ENCODE data around the gene SLC6A1. TPM values are rescaled to one million over a fixed set of nuclear protein-coding genes. Genes with fewer than 3 reads are reported as not detected.

The SLC6A1 gene
- total and polyA plus RNA-seq, 3 experiments from 2014 or later, result not detected

GRCh38 chr3:11010426-11011165 lies 18.0 kb downstream of the SLC6A1 start:
- H3K4me1 ChIP-seq (ENCODE audit: insufficient read depth, low read length), result no peaks in the 10 kb centered on the region
- no peak overlapping the region for H3K27ac ChIP-seq (ENCODE audit: low read depth, low read length)
- H3K36me3 ChIP-seq (ENCODE audit: insufficient read depth, low read length), result no peaks in the 10 kb centered on the region
- no peak overlapping the region for H3K4me3 ChIP-seq (ENCODE audit: low read length)
- no peak overlapping the region for H3K27ac Mint-ChIP-seq
- POLR2A ChIA-PET, result no interaction called here
- peaks cover 7 to 9% of the 10 kb centered on the region in 2 donors for H3K27me3 Mint-ChIP-seq
- H3K4me3 Mint-ChIP-seq, result no peak overlapping the region
- no peaks in the 10 kb centered on the region for H3K36me3 Mint-ChIP-seq
- CTCF ChIA-PET, result no interaction called here
- no peaks in the 10 kb centered on the region for H3K9me3 Mint-ChIP-seq
- H3K9me3 ChIP-seq (ENCODE audit: low read length), result no peaks in the 10 kb centered on the region
- no peaks in the 10 kb centered on the region for H3K27me3 ChIP-seq (ENCODE audit: insufficient read depth, low read length, poor library complexity, severe bottlenecking)
- H3K4me1 Mint-ChIP-seq, result no peaks in the 10 kb centered on the region
- no peak for DNase-seq

- POLR2A ChIA-PET, result no interaction called here
- H3K4me1 Mint-ChIP-seq, result no peaks in the 10 kb centered on the region
- DNase-seq, result no peak
- H3K4me3 Mint-ChIP-seq, result no peak overlapping the region
- Histone ChIP-seq H3K4me3 (ENCODE audit: low read length) (no peak overlapping the region), H3K4me1 (ENCODE audit: insufficient read depth, low read length) (no peaks in the 10 kb centered on the region), H3K9me3 (ENCODE audit: low read length) (no peaks in the 10 kb centered on the region), H3K27ac (ENCODE audit: low read depth, low read length) (no peak overlapping the region), H3K36me3 (ENCODE audit: insufficient read depth, low read length) (no peaks in the 10 kb centered on the region), H3K27me3 (ENCODE audit: insufficient read depth, low read length, poor library complexity, severe bottlenecking) (peaks cover 5% of the 10 kb centered on the region)
- CTCF ChIA-PET, result no interaction called here
- peaks cover 8 to 28% of the 10 kb centered on the region in 2 donors for H3K27me3 Mint-ChIP-seq
- no peak overlapping the region for H3K27ac Mint-ChIP-seq
- no peaks in the 10 kb centered on the region for H3K36me3 Mint-ChIP-seq
- no peaks in the 10 kb centered on the region for H3K9me3 Mint-ChIP-seq
These were observed 21.7 kb downstream of the SLC6A1 start for GRCh38 chr3:11014253-11014652.

DNA sequence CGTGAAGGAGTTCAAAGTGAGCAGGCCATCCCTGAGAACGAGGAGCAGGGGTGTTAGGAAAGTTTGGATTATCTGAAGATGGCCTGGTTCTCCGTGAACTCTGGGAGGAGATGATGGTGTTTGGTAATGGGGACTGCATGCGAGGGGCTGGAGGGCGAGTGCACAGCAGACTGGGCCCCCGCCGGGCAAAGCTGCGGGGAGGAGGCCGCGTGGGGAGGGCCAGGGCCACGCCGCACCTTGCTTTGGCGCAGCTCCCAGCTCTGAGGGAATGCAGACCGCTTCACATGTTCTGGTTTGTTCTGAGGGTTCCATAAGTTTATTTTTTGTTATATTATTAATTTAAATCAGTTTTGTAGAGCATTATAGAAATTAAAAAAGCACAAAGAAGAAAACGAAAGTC lies 22.2 kb downstream of the SLC6A1 start:
- Mint-ChIP-seq H3K9me3 (no peaks in the 10 kb centered on the region), H3K27me3 (peaks cover 8 to 31% of the 10 kb centered on the region in 2 donors), H3K4me1 (no peaks in the 10 kb centered on the region), H3K27ac (no peak overlapping the region), H3K4me3 (no peak overlapping the region), H3K36me3 (no peaks in the 10 kb centered on the region)
- Histone ChIP-seq H3K9me3 (ENCODE audit: low read length) (no peaks in the 10 kb centered on the region), H3K27ac (ENCODE audit: low read depth, low read length) (no peak overlapping the region), H3K27me3 (ENCODE audit: insufficient read depth, low read length, poor library complexity, severe bottlenecking) (peaks cover 5% of the 10 kb centered on the region), H3K4me1 (ENCODE audit: insufficient read depth, low read length) (no peaks in the 10 kb centered on the region), H3K36me3 (ENCODE audit: insufficient read depth, low read length) (no peaks in the 10 kb centered on the region), H3K4me3 (ENCODE audit: low read length) (no peak overlapping the region)
- no peak for DNase-seq
- ChIA-PET POLR2A (no interaction called here), CTCF (no interaction called here)

DNA sequence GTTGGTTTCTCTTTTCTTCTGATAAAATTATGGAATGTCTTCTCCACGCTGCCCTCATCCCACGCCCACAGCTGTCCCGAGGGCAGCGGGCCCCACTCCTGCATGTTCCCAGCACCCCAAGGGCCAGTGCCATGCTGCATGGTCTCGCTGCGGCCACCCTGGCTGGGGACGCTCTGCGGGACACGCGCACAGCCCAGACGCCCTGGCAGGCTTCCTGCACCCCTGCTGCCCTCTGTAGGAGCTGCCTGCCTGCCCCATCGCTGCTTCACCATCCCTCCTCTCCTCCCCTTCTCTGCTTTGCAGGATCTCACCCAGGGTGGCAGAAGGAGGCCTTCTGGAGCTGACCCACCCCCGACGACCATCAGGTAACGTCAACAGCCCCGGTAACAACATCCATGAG lies 22.8 kb downstream of the SLC6A1 start:
- no peaks in the 10 kb centered on the region for H3K9me3 Mint-ChIP-seq
- no peaks in the 10 kb centered on the region for H3K4me1 Mint-ChIP-seq
- no peak overlapping the region for H3K27ac Mint-ChIP-seq
- Histone ChIP-seq H3K36me3 (ENCODE audit: insufficient read depth, low read length) (no peaks in the 10 kb centered on the region), H3K9me3 (ENCODE audit: low read length) (no peaks in the 10 kb centered on the region), H3K27me3 (ENCODE audit: insufficient read depth, low read length, poor library complexity, severe bottlenecking) (peaks cover 5% of the 10 kb centered on the region), H3K4me3 (ENCODE audit: low read length) (no peak overlapping the region), H3K4me1 (ENCODE audit: insufficient read depth, low read length) (no peaks in the 10 kb centered on the region), H3K27ac (ENCODE audit: low read depth, low read length) (no peak overlapping the region)
- no peak overlapping the region for H3K4me3 Mint-ChIP-seq
- no peaks in the 10 kb centered on the region for H3K36me3 Mint-ChIP-seq
- peaks cover 8 to 31% of the 10 kb centered on the region in 2 donors for H3K27me3 Mint-ChIP-seq
- DNase-seq, result no peak
- POLR2A ChIA-PET, result no interaction called here
- CTCF ChIA-PET, result no interaction called here

- Mint-ChIP-seq H3K27ac (no peak overlapping the region), H3K36me3 (no peaks in the 10 kb centered on the region), H3K9me3 (no peaks in the 10 kb centered on the region), H3K27me3 (peaks cover 9 to 33% of the 10 kb centered on the region in 2 donors), H3K4me3 (no peak overlapping the region), H3K4me1 (no peaks in the 10 kb centered on the region)
- no peaks in the 10 kb centered on the region for H3K9me3 ChIP-seq (ENCODE audit: low read length)
- ChIA-PET POLR2A (no interaction called here), CTCF (no interaction called here)
- no peak overlapping the region for H3K27ac ChIP-seq (ENCODE audit: low read depth, low read length)
- peaks cover 5% of the 10 kb centered on the region for H3K27me3 ChIP-seq (ENCODE audit: insufficient read depth, low read length, poor library complexity, severe bottlenecking)
- H3K36me3 ChIP-seq (ENCODE audit: insufficient read depth, low read length), result no peaks in the 10 kb centered on the region
- no peaks in the 10 kb centered on the region for H3K4me1 ChIP-seq (ENCODE audit: insufficient read depth, low read length)
- H3K4me3 ChIP-seq (ENCODE audit: low read length), result no peak overlapping the region
- no peak for DNase-seq
These were observed 24.2 kb downstream of the SLC6A1 start for GRCh38 chr3:11016727-11017126.

- Mint-ChIP-seq H3K4me3 (no peak overlapping the region), H3K36me3 (no peaks in the 10 kb centered on the region), H3K27ac (no peak overlapping the region), H3K9me3 (no peaks in the 10 kb centered on the region), H3K27me3 (peaks cover 9 to 25% of the 10 kb centered on the region in 2 donors), H3K4me1 (no peaks in the 10 kb centered on the region)
- ChIA-PET POLR2A (no interaction called here), CTCF (no interaction called here)
- H3K27ac ChIP-seq (ENCODE audit: low read depth, low read length), result no peak overlapping the region
- no peaks in the 10 kb centered on the region for H3K9me3 ChIP-seq (ENCODE audit: low read length)
- no peak overlapping the region for H3K4me3 ChIP-seq (ENCODE audit: low read length)
- DNase-seq, result no peak
- peaks cover 5% of the 10 kb centered on the region for H3K27me3 ChIP-seq (ENCODE audit: insufficient read depth, low read length, poor library complexity, severe bottlenecking)
- no peaks in the 10 kb centered on the region for H3K36me3 ChIP-seq (ENCODE audit: insufficient read depth, low read length)
- no peaks in the 10 kb centered on the region for H3K4me1 ChIP-seq (ENCODE audit: insufficient read depth, low read length)
These were observed 26.7 kb downstream of the SLC6A1 start for GRCh38 chr3:11019116-11019819.

- Mint-ChIP-seq H3K27ac (no peak overlapping the region), H3K9me3 (no peaks in the 10 kb centered on the region), H3K4me1 (no peaks in the 10 kb centered on the region), H3K4me3 (no peak overlapping the region), H3K36me3 (no peaks in the 10 kb centered on the region), H3K27me3 (peaks cover 14 to 27% of the 10 kb centered on the region in 2 donors)
- H3K9me3 ChIP-seq (ENCODE audit: low read length), result no peaks in the 10 kb centered on the region
- DNase-seq, result no peak
- ChIA-PET CTCF (no interaction called here), POLR2A (no interaction called here)
- H3K36me3 ChIP-seq (ENCODE audit: insufficient read depth, low read length), result no peaks in the 10 kb centered on the region
- no peaks in the 10 kb centered on the region for H3K4me1 ChIP-seq (ENCODE audit: insufficient read depth, low read length)
- H3K4me3 ChIP-seq (ENCODE audit: low read length), result no peak overlapping the region
- H3K27ac ChIP-seq (ENCODE audit: low read depth, low read length), result no peak overlapping the region
- peaks cover 5% of the 10 kb centered on the region for H3K27me3 ChIP-seq (ENCODE audit: insufficient read depth, low read length, poor library complexity, severe bottlenecking)
These were observed 28.2 kb downstream of the SLC6A1 start for GRCh38 chr3:11020764-11021163.

DNA sequence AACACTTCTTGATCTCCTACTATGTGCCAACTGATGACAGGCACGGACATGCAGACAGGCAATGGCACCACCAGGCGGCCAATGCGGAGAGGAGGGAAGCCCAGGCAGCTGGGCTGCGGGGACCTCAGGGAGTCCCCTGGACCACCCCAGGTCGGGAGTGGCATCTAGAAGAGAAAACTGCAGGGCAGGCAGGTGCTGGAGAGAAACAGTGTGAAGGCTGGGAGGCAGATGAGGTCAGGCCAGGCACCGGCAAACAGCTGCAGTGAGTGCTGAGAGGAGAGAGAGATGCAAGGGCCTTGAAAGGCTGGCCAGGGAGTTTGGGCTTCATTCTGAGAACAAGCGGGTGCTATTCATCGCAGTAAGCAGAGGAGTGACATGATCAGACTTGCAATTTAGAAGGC lies 29.1 kb downstream of the SLC6A1 start:
- no peaks in the 10 kb centered on the region for H3K36me3 ChIP-seq (ENCODE audit: insufficient read depth, low read length)
- POLR2A ChIA-PET, result no interaction called here
- H3K9me3 ChIP-seq (ENCODE audit: low read length), result no peaks in the 10 kb centered on the region
- no peak for DNase-seq
- no peak overlapping the region for H3K27ac ChIP-seq (ENCODE audit: low read depth, low read length)
- Mint-ChIP-seq H3K27ac (no peak overlapping the region), H3K36me3 (no peaks in the 10 kb centered on the region), H3K4me1 (no peaks in the 10 kb centered on the region), H3K27me3 (peaks cover 14 to 32% of the 10 kb centered on the region in 2 donors), H3K4me3 (no peak overlapping the region), H3K9me3 (peaks cover 0 to 3% (median 0%) of the 10 kb centered on the region in 5 donors)
- CTCF ChIA-PET, result no interaction called here
- H3K4me3 ChIP-seq (ENCODE audit: low read length), result no peak overlapping the region
- H3K27me3 ChIP-seq (ENCODE audit: insufficient read depth, low read length, poor library complexity, severe bottlenecking), result peaks cover 5% of the 10 kb centered on the region
- no peaks in the 10 kb centered on the region for H3K4me1 ChIP-seq (ENCODE audit: insufficient read depth, low read length)

Measured in CD8-positive, alpha-beta memory T cell (primary cell).